Measurements from ENCODE around the gene IL10RA. TPM values are rescaled to one million over a fixed set of nuclear protein-coding genes. Genes with fewer than 3 reads are reported as not detected.

Gene IL10RA
- polyA plus RNA-seq, 1 donor, result 8.6 TPM

GRCh38 chr11:118017111-118017510 lies 30.9 kb downstream of the IL10RA start:
- peaks cover 8% of the 10 kb centered on the region for H3K27me3 ChIP-seq (ENCODE audit: control insufficient read depth, insufficient read depth, low read length)
- H3K27ac ChIP-seq (ENCODE audit: low read length), result no peak overlapping the region
- no peak overlapping the region for H3K4me3 ChIP-seq (ENCODE audit: low read length)
- H3K9me3 ChIP-seq (ENCODE audit: control insufficient read depth, low read depth, low read length), result no peaks in the 10 kb centered on the region
- H3K4me1 ChIP-seq (ENCODE audit: control insufficient read depth, insufficient read depth, low read length), result peaks cover 7% of the 10 kb centered on the region
- no peaks in the 10 kb centered on the region for H3K36me3 ChIP-seq (ENCODE audit: control insufficient read depth, insufficient read depth, low read length)
- WGBS (ENCODE audit: insufficient coverage, low lambda C conversion rate), result no CpG with 5 or more reads among the region's 3 CpGs
- no peak for DNase-seq

GRCh38 chr11:118017631-118018315 lies 31.6 kb downstream of the IL10RA start:
- no peak for DNase-seq
- Histone ChIP-seq H3K36me3 (ENCODE audit: control insufficient read depth, insufficient read depth, low read length) (no peaks in the 10 kb centered on the region), H3K4me3 (ENCODE audit: low read length) (no peak overlapping the region), H3K27me3 (ENCODE audit: control insufficient read depth, insufficient read depth, low read length) (peaks cover 8% of the 10 kb centered on the region), H3K9me3 (ENCODE audit: control insufficient read depth, low read depth, low read length) (no peaks in the 10 kb centered on the region), H3K4me1 (ENCODE audit: control insufficient read depth, insufficient read depth, low read length) (no peaks in the 10 kb centered on the region), H3K27ac (ENCODE audit: low read length) (no peak overlapping the region)
- WGBS (ENCODE audit: insufficient coverage, low lambda C conversion rate), result 100% methylated on average over 2 of the region's 4 CpGs

- Histone ChIP-seq H3K9me3 (ENCODE audit: control insufficient read depth, low read depth, low read length) (no peaks in the 10 kb centered on the region), H3K27ac (ENCODE audit: low read length) (no peak overlapping the region), H3K36me3 (ENCODE audit: control insufficient read depth, insufficient read depth, low read length) (no peaks in the 10 kb centered on the region), H3K27me3 (ENCODE audit: control insufficient read depth, insufficient read depth, low read length) (peaks cover 8% of the 10 kb centered on the region), H3K4me3 (ENCODE audit: low read length) (no peak overlapping the region), H3K4me1 (ENCODE audit: control insufficient read depth, insufficient read depth, low read length) (no peaks in the 10 kb centered on the region)
- no CpG with 5 or more reads among the region's 2 CpGs for WGBS (ENCODE audit: insufficient coverage, low lambda C conversion rate)
- no peak for DNase-seq
Observed at GRCh38 chr11:118018401-118018800, 32.2 kb downstream of the IL10RA start.

- no peaks in the 10 kb centered on the region for H3K4me1 ChIP-seq (ENCODE audit: control insufficient read depth, insufficient read depth, low read length)
- WGBS (ENCODE audit: insufficient coverage, low lambda C conversion rate), result 100% methylated on average over 1 of the region's 1 CpG
- H3K4me3 ChIP-seq (ENCODE audit: low read length), result no peak overlapping the region
- no peaks in the 10 kb centered on the region for H3K9me3 ChIP-seq (ENCODE audit: control insufficient read depth, low read depth, low read length)
- no peak overlapping the region for H3K27ac ChIP-seq (ENCODE audit: low read length)
- no peaks in the 10 kb centered on the region for H3K36me3 ChIP-seq (ENCODE audit: control insufficient read depth, insufficient read depth, low read length)
- no peak for DNase-seq
- peaks cover 8% of the 10 kb centered on the region for H3K27me3 ChIP-seq (ENCODE audit: control insufficient read depth, insufficient read depth, low read length)
Observed at GRCh38 chr11:118021146-118021545, 35.0 kb downstream of the IL10RA start.

- DNase-seq, result no peak
- Histone ChIP-seq H3K9me3 (ENCODE audit: control insufficient read depth, low read depth, low read length) (no peaks in the 10 kb centered on the region), H3K27ac (ENCODE audit: low read length) (no peak overlapping the region), H3K27me3 (ENCODE audit: control insufficient read depth, insufficient read depth, low read length) (peaks cover 8% of the 10 kb centered on the region), H3K36me3 (ENCODE audit: control insufficient read depth, insufficient read depth, low read length) (no peaks in the 10 kb centered on the region), H3K4me1 (ENCODE audit: control insufficient read depth, insufficient read depth, low read length) (no peaks in the 10 kb centered on the region), H3K4me3 (ENCODE audit: low read length) (no peak overlapping the region)
- 100% methylated on average over 1 of the region's 4 CpGs for WGBS (ENCODE audit: insufficient coverage, low lambda C conversion rate)
Observed at GRCh38 chr11:118027694-118028093, 41.5 kb downstream of the IL10RA start.

GRCh38 chr11:118028626-118029025 lies 42.4 kb downstream of the IL10RA start:
- no peak overlapping the region for H3K4me3 ChIP-seq (ENCODE audit: low read length)
- H3K9me3 ChIP-seq (ENCODE audit: control insufficient read depth, low read depth, low read length), result no peaks in the 10 kb centered on the region
- no peak overlapping the region for H3K27ac ChIP-seq (ENCODE audit: low read length)
- peaks cover 8% of the 10 kb centered on the region for H3K27me3 ChIP-seq (ENCODE audit: control insufficient read depth, insufficient read depth, low read length)
- H3K4me1 ChIP-seq (ENCODE audit: control insufficient read depth, insufficient read depth, low read length), result no peaks in the 10 kb centered on the region
- 100% methylated on average over 1 of the region's 3 CpGs for WGBS (ENCODE audit: insufficient coverage, low lambda C conversion rate)
- DNase-seq, result no peak
- no peaks in the 10 kb centered on the region for H3K36me3 ChIP-seq (ENCODE audit: control insufficient read depth, insufficient read depth, low read length)

GRCh38 chr11:118033443-118033842 lies 47.2 kb downstream of the IL10RA start:
- no CpG with 5 or more reads among the region's 4 CpGs for WGBS (ENCODE audit: insufficient coverage, low lambda C conversion rate)
- Histone ChIP-seq H3K4me3 (ENCODE audit: low read length) (no peak overlapping the region), H3K27ac (ENCODE audit: low read length) (no peak overlapping the region), H3K36me3 (ENCODE audit: control insufficient read depth, insufficient read depth, low read length) (no peaks in the 10 kb centered on the region), H3K9me3 (ENCODE audit: control insufficient read depth, low read depth, low read length) (no peaks in the 10 kb centered on the region), H3K4me1 (ENCODE audit: control insufficient read depth, insufficient read depth, low read length) (no peaks in the 10 kb centered on the region), H3K27me3 (ENCODE audit: control insufficient read depth, insufficient read depth, low read length) (peaks cover 4% of the 10 kb centered on the region)
- DNase-seq, result no peak

- WGBS (ENCODE audit: insufficient coverage, low lambda C conversion rate), result 83% methylated on average over 1 of the region's 1 CpG
- H3K27me3 ChIP-seq (ENCODE audit: control insufficient read depth, insufficient read depth, low read length), result no peaks in the 10 kb centered on the region
- DNase-seq, result no peak
- H3K4me1 ChIP-seq (ENCODE audit: control insufficient read depth, insufficient read depth, low read length), result no peaks in the 10 kb centered on the region
- no peak overlapping the region for H3K27ac ChIP-seq (ENCODE audit: low read length)
- H3K36me3 ChIP-seq (ENCODE audit: control insufficient read depth, insufficient read depth, low read length), result no peaks in the 10 kb centered on the region
- no peak overlapping the region for H3K4me3 ChIP-seq (ENCODE audit: low read length)
- no peaks in the 10 kb centered on the region for H3K9me3 ChIP-seq (ENCODE audit: control insufficient read depth, low read depth, low read length)
Observed at GRCh38 chr11:118042141-118042540, 55.9 kb downstream of the IL10RA start.

- Histone ChIP-seq H3K27ac (ENCODE audit: low read length) (no peak overlapping the region), H3K4me1 (ENCODE audit: control insufficient read depth, insufficient read depth, low read length) (no peaks in the 10 kb centered on the region), H3K36me3 (ENCODE audit: control insufficient read depth, insufficient read depth, low read length) (no peaks in the 10 kb centered on the region), H3K9me3 (ENCODE audit: control insufficient read depth, low read depth, low read length) (no peaks in the 10 kb centered on the region), H3K4me3 (ENCODE audit: low read length) (no peak overlapping the region), H3K27me3 (ENCODE audit: control insufficient read depth, insufficient read depth, low read length) (peaks cover 2% of the 10 kb centered on the region)
- DNase-seq, result no peak
- 82% methylated on average over 2 of the region's 4 CpGs for WGBS (ENCODE audit: insufficient coverage, low lambda C conversion rate)
Observed at GRCh38 chr11:118042796-118043195, 56.6 kb downstream of the IL10RA start.

GRCh38 chr11:118045191-118045590 lies 59.0 kb downstream of the IL10RA start:
- H3K36me3 ChIP-seq (ENCODE audit: control insufficient read depth, insufficient read depth, low read length), result no peaks in the 10 kb centered on the region
- no CpG with 5 or more reads among the region's 2 CpGs for WGBS (ENCODE audit: insufficient coverage, low lambda C conversion rate)

More at GRCh38 chr11:118045191-118045590, 59.0 kb downstream of the IL10RA start:
- H3K4me1 ChIP-seq (ENCODE audit: control insufficient read depth, insufficient read depth, low read length), result no peaks in the 10 kb centered on the region
- H3K4me3 ChIP-seq (ENCODE audit: low read length), result no peak overlapping the region
- H3K27ac ChIP-seq (ENCODE audit: low read length), result no peak overlapping the region
- H3K9me3 ChIP-seq (ENCODE audit: control insufficient read depth, low read depth, low read length), result no peaks in the 10 kb centered on the region
- H3K27me3 ChIP-seq (ENCODE audit: control insufficient read depth, insufficient read depth, low read length), result peaks cover 2% of the 10 kb centered on the region
- no peak for DNase-seq

Measured in large intestine (tissue), 3 donors.